Mesendoderm (in vitro differentiated cells): ENCODE measurements around the gene CLCN6.

ENCODE experiments used
- DNase-seq: peaks from one replicate; pipeline ENCODE4 v3.0.0; 2013
- H2AK5ac ChIP-seq: 2 replicates; pipeline ENCODE4 v1.6.1; 2013; ENCODE audit warnings: low read length, inconsistent platforms
- H2BK120ac ChIP-seq: 2 replicates; pipeline ENCODE4 v1.6.1; 2013; ENCODE audit warnings: low read depth, mild to moderate bottlenecking, low read length, moderate library complexity, mixed read lengths
- H2BK15ac ChIP-seq: replicated peaks from 2 replicates; pipeline ENCODE4 v1.6.1; 2013; ENCODE audit warnings: low read depth, mild to moderate bottlenecking, moderate library complexity
- H2BK5ac ChIP-seq: 2 replicates; pipeline ENCODE4 v1.6.1; 2013; ENCODE audit warnings: low read length, inconsistent platforms
- H3K18ac ChIP-seq: 2 replicates; pipeline ENCODE4 v1.6.1; 2013; ENCODE audit warnings: mild to moderate bottlenecking, low read length, mixed read lengths
- H3K23ac ChIP-seq: one replicate; pipeline ENCODE4 v1.6.1; 2013; ENCODE audit warnings: low read length
- H3K27ac ChIP-seq: 2 replicates; pipeline ENCODE4 v1.5.1; 2013; ENCODE audit warnings: low read depth, mild to moderate bottlenecking, inconsistent platforms, low read length, moderate library complexity
- H3K27me3 ChIP-seq: 2 replicates; pipeline ENCODE4 v1.6.1; 2013; ENCODE audit warnings: low read length, control low read depth, mild to moderate bottlenecking, inconsistent platforms; ENCODE audit not compliant: insufficient read depth, poor library complexity
- H3K36me3 ChIP-seq: 2 replicates; pipeline ENCODE4 v1.6.1; 2013; ENCODE audit warnings: low read length, inconsistent platforms; ENCODE audit not compliant: control insufficient read depth, insufficient read depth
- H3K4ac ChIP-seq: one replicate; pipeline ENCODE4 v1.6.1; 2013; ENCODE audit warnings: low read depth, mild to moderate bottlenecking, low read length, moderate library complexity
- H3K4me1 ChIP-seq: 2 replicates; pipeline ENCODE4 v1.6.1; 2013; ENCODE audit warnings: low read depth, low read length, inconsistent platforms; ENCODE audit not compliant: control insufficient read depth
- H3K4me2 ChIP-seq: 2 replicates; pipeline ENCODE4 v1.6.1; 2013; ENCODE audit warnings: low read length
- H3K4me3 ChIP-seq: 2 replicates; pipeline ENCODE4 v1.5.1; 2013; ENCODE audit warnings: mild to moderate bottlenecking, low read length
- H3K56ac ChIP-seq: one replicate; pipeline ENCODE4 v1.6.1; 2013; ENCODE audit warnings: low read length
- H3K79me1 ChIP-seq: 2 replicates; pipeline ENCODE4 v1.6.1; 2013; ENCODE audit warnings: low read length, inconsistent platforms
- H3K79me2 ChIP-seq: 2 replicates; pipeline ENCODE4 v1.6.1; 2013; ENCODE audit warnings: mild to moderate bottlenecking, low read length; ENCODE audit not compliant: control insufficient read depth, insufficient read depth
- H3K9ac ChIP-seq: 2 replicates; pipeline ENCODE4 v1.6.1; 2013; ENCODE audit warnings: low read length, inconsistent platforms
- H4K5ac ChIP-seq: one replicate; pipeline ENCODE4 v1.6.1; 2013; ENCODE audit warnings: low read length
- H4K8ac ChIP-seq: one replicate; pipeline ENCODE4 v1.6.1; 2013; ENCODE audit warnings: low read depth, mild to moderate bottlenecking, control low read depth, low read length, moderate library complexity
- WGBS: extraction: QIAGEN DNeasy Blood & Tissue Kit; methylation state at CpG from one replicate; pipeline ENCODE4 v1.1.7; 2013; ENCODE audit warnings: low lambda C conversion rate, missing lambda C conversion rate; ENCODE audit not compliant: insufficient coverage; ENCODE audit errors: extremely low coverage; 5-methylcytosine and 5-hydroxymethylcytosine counted together

CLCN6 gene

GRCh38 chr1:11874258-11874562 lies 68.2 kb downstream of the CLCN6 start:
- H3K56ac ChIP-seq = no peak overlapping the region
- H3K79me2 ChIP-seq = no peaks in the 10 kb centered on the region
- H3K27ac ChIP-seq = no peak overlapping the region
- H2BK120ac ChIP-seq = no peak overlapping the region
- H4K5ac ChIP-seq = no peak overlapping the region
- H3K9ac ChIP-seq = no peak overlapping the region
- no peak for DNase-seq
- H3K4me3 ChIP-seq = no peak overlapping the region
- no peak overlapping the region for H3K23ac ChIP-seq
- no CpG with 5 or more reads among the region's 10 CpGs for WGBS
- H3K27me3 ChIP-seq = no peaks in the 10 kb centered on the region
- H3K79me1 ChIP-seq = no peaks in the 10 kb centered on the region
- H3K4me1 ChIP-seq = peaks cover 2% of the 10 kb centered on the region
- no peak overlapping the region for H4K8ac ChIP-seq
- H2AK5ac ChIP-seq = no peak overlapping the region
- no peak overlapping the region for H3K4me2 ChIP-seq
- H2BK5ac ChIP-seq = no peak overlapping the region
- no peak overlapping the region for H3K4ac ChIP-seq
- H3K36me3 ChIP-seq = no peaks in the 10 kb centered on the region
- no peak overlapping the region for H3K18ac ChIP-seq
- H2BK15ac ChIP-seq = no peak overlapping the region

DNA sequence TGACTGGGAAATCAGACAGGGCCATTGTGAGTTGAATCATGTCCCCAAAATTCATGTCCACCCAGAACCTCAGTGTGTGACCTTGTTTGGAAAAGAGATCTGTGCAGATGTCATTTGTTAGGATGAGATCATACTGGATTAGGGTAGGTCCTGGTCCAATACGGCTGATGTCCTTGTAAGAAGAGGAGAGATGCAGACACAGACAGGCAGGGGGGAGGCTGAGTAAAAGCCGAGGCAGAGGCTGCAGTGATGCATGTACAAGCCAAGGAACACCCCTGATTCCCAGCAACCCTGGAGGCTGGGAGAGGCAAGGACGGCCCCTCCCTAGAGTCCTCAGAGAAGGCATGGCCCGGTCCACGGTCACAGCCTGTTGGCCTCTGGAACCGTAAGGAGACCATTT lies 68.6 kb downstream of the CLCN6 start:
- Histone ChIP-seq H3K79me2 (no peaks in the 10 kb centered on the region), H2AK5ac (peak overlapping the region; percentile 16), H3K4me3 (no peak overlapping the region), H2BK5ac (no peak overlapping the region), H3K23ac (no peak overlapping the region), H3K27ac (no peak overlapping the region), H3K56ac (no peak overlapping the region), H3K4ac (no peak overlapping the region), H4K8ac (no peak overlapping the region), H3K36me3 (no peaks in the 10 kb centered on the region), H3K4me1 (peaks cover 2% of the 10 kb centered on the region), H4K5ac (no peak overlapping the region), H3K79me1 (no peaks in the 10 kb centered on the region), H2BK15ac (no peak overlapping the region), H3K27me3 (no peaks in the 10 kb centered on the region), H3K9ac (no peak overlapping the region), H2BK120ac (no peak overlapping the region), H3K18ac (no peak overlapping the region), H3K4me2 (no peak overlapping the region)
- whole genome bisulfite sequencing = no CpG with 5 or more reads among the region's 6 CpGs
- DNase-seq = no peak

GRCh38 chr1:11875094-11875493 lies 69.1 kb downstream of the CLCN6 start:
- Histone ChIP-seq H3K79me2 (no peaks in the 10 kb centered on the region), H3K18ac (no peak overlapping the region), H2BK5ac (no peak overlapping the region), H4K5ac (no peak overlapping the region), H3K9ac (no peak overlapping the region), H4K8ac (no peak overlapping the region), H2AK5ac (no peak overlapping the region), H3K27me3 (no peaks in the 10 kb centered on the region), H3K79me1 (no peaks in the 10 kb centered on the region), H3K4me2 (no peak overlapping the region), H3K23ac (no peak overlapping the region), H3K4me3 (no peak overlapping the region), H3K36me3 (no peaks in the 10 kb centered on the region), H3K56ac (no peak overlapping the region), H3K4ac (no peak overlapping the region), H2BK15ac (no peak overlapping the region), H3K27ac (no peak overlapping the region), H2BK120ac (no peak overlapping the region), H3K4me1 (peaks cover 2% of the 10 kb centered on the region)
- no CpG with 5 or more reads among the region's 10 CpGs for WGBS
- DNase-seq = no peak

DNA sequence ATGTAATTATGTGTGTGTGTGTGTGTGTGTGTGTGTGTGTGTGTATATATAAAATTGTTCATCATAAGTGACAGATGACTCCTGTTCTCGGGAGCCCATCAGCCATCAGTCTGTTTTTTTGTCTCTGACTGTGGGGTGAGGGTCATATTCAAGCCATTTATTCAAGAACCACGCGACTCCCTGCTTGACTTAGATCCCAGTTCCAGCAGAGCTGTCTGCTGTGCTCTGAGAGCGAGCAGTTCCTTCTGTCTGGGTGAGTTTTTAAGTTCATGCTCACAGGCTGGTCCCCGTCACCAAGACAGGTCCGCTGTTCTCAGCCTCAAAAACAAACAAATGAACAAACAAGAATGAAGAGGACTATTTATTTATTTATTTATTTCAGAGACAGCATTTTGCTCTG lies 71.1 kb downstream of the CLCN6 start:
- H3K79me1 ChIP-seq = no peaks in the 10 kb centered on the region
- no peak overlapping the region for H3K56ac ChIP-seq
- no peak overlapping the region for H3K18ac ChIP-seq
- no peak for DNase-seq
- H4K8ac ChIP-seq = no peak overlapping the region
- H3K27ac ChIP-seq = no peak overlapping the region
- no peaks in the 10 kb centered on the region for H3K36me3 ChIP-seq
- H3K4ac ChIP-seq = no peak overlapping the region
- no peak overlapping the region for H3K9ac ChIP-seq
- H2AK5ac ChIP-seq = no peak overlapping the region
- no peak overlapping the region for H4K5ac ChIP-seq
- H3K4me3 ChIP-seq = no peak overlapping the region
- no peak overlapping the region for H2BK5ac ChIP-seq
- H3K4me2 ChIP-seq = no peak overlapping the region
- no peaks in the 10 kb centered on the region for H3K27me3 ChIP-seq
- H3K79me2 ChIP-seq = no peaks in the 10 kb centered on the region
- no CpG with 5 or more reads among the region's 6 CpGs for WGBS
- no peak overlapping the region for H3K23ac ChIP-seq
- peaks cover 2% of the 10 kb centered on the region for H3K4me1 ChIP-seq
- H2BK15ac ChIP-seq = no peak overlapping the region
- H2BK120ac ChIP-seq = no peak overlapping the region

- Histone ChIP-seq H4K5ac (no peak overlapping the region), H3K4me3 (no peak overlapping the region), H3K23ac (no peak overlapping the region), H3K79me1 (no peaks in the 10 kb centered on the region), H3K4me1 (peaks cover 8% of the 10 kb centered on the region), H2BK15ac (no peak overlapping the region), H2BK5ac (no peak overlapping the region), H2AK5ac (no peak overlapping the region), H3K9ac (no peak overlapping the region), H2BK120ac (no peak overlapping the region), H3K79me2 (no peaks in the 10 kb centered on the region), H3K27ac (no peak overlapping the region), H3K4me2 (no peak overlapping the region), H3K27me3 (no peaks in the 10 kb centered on the region), H4K8ac (no peak overlapping the region), H3K56ac (no peak overlapping the region), H3K36me3 (no peaks in the 10 kb centered on the region), H3K4ac (no peak overlapping the region), H3K18ac (no peak overlapping the region)
- WGBS = no CpG with 5 or more reads among the region's 31 CpGs
- DNase-seq = no peak
Measured at GRCh38 chr1:11878081-11878890, 72.3 kb downstream of the CLCN6 start.

DNA sequence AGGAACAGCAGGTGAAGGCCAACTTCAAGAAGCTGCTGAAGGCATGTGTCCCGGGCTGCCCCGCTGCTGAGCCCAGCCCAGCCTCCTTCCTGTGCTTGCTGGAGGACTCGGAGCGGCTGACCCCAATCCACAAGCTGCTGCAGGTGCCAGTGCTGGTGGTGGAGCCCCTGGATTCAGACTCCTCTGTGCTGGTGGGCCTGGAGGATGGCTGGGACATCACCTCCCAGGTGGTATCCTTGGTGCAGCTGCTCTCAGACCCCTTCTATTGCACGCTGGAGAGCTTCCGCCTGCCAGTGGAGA lies 72.8 kb downstream of the CLCN6 start:
- no CpG with 5 or more reads among the region's 6 CpGs for WGBS

More for the DNA sequence above, 72.8 kb downstream of the CLCN6 start:
- no peaks in the 10 kb centered on the region for H3K79me2 ChIP-seq
- peaks cover 9% of the 10 kb centered on the region for H3K4me1 ChIP-seq
- no peaks in the 10 kb centered on the region for H3K79me1 ChIP-seq
- no peak overlapping the region for H2AK5ac ChIP-seq
- no peak overlapping the region for H3K4me3 ChIP-seq
- no peak overlapping the region for H3K23ac ChIP-seq
- no peak overlapping the region for H2BK5ac ChIP-seq
- H3K36me3 ChIP-seq = no peaks in the 10 kb centered on the region
- no peaks in the 10 kb centered on the region for H3K27me3 ChIP-seq
- no peak overlapping the region for H2BK120ac ChIP-seq
- H3K27ac ChIP-seq = no peak overlapping the region
- H4K8ac ChIP-seq = no peak overlapping the region
- no peak overlapping the region for H3K18ac ChIP-seq
- no peak overlapping the region for H3K4me2 ChIP-seq
- H2BK15ac ChIP-seq = no peak overlapping the region
- no peak overlapping the region for H3K4ac ChIP-seq
- H3K9ac ChIP-seq = no peak overlapping the region
- H4K5ac ChIP-seq = no peak overlapping the region
- no peak for DNase-seq
- no peak overlapping the region for H3K56ac ChIP-seq
